Central memory CD8-positive, alpha-beta T cell (primary cell): Measurements from ENCODE around the gene RAD51B.

ENCODE experiments used
- ATAC-seq: fragments of 150-1000 bp; cut with Tn5 transposase; replicated peaks from 2 replicates; pipeline ENCODE4 v1.10.0; 2022; ENCODE audit warnings: mild to moderate bottlenecking, moderate FRiP score, moderate number of reproducible peaks; ENCODE audit not compliant: poor library complexity, severe bottlenecking; ENCODE audit errors: extremely low read depth
- DNase-seq, 2 donors: peaks; one replicate each; pipeline ENCODE4 v3.0.0; 2021; ENCODE audit warnings: low spot score in 2 of 2
- H3K27ac Mint-ChIP-seq: one replicate; pipeline ENCODE4 v1.8.0; 2022; ENCODE audit warnings: low read depth, mild to moderate bottlenecking, moderate library complexity, mixed read lengths
- H3K27me3 Mint-ChIP-seq: one replicate; pipeline ENCODE4 v1.8.0; 2022; ENCODE audit warnings: mixed read lengths
- H3K36me3 Mint-ChIP-seq: one replicate; pipeline ENCODE4 v1.8.0; 2022; ENCODE audit warnings: mild to moderate bottlenecking, moderate library complexity, mixed read lengths; ENCODE audit not compliant: insufficient read depth
- H3K4me1 Mint-ChIP-seq: one replicate; pipeline ENCODE4 v1.8.0; 2022; ENCODE audit warnings: mixed read lengths
- H3K4me3 Mint-ChIP-seq: one replicate; pipeline ENCODE4 v1.8.0; 2022; ENCODE audit warnings: mild to moderate bottlenecking, moderate library complexity, mixed read lengths
- H3K9me3 Mint-ChIP-seq: one replicate; pipeline ENCODE4 v1.8.0; 2022; ENCODE audit warnings: mixed read lengths

Gene RAD51B

DNA sequence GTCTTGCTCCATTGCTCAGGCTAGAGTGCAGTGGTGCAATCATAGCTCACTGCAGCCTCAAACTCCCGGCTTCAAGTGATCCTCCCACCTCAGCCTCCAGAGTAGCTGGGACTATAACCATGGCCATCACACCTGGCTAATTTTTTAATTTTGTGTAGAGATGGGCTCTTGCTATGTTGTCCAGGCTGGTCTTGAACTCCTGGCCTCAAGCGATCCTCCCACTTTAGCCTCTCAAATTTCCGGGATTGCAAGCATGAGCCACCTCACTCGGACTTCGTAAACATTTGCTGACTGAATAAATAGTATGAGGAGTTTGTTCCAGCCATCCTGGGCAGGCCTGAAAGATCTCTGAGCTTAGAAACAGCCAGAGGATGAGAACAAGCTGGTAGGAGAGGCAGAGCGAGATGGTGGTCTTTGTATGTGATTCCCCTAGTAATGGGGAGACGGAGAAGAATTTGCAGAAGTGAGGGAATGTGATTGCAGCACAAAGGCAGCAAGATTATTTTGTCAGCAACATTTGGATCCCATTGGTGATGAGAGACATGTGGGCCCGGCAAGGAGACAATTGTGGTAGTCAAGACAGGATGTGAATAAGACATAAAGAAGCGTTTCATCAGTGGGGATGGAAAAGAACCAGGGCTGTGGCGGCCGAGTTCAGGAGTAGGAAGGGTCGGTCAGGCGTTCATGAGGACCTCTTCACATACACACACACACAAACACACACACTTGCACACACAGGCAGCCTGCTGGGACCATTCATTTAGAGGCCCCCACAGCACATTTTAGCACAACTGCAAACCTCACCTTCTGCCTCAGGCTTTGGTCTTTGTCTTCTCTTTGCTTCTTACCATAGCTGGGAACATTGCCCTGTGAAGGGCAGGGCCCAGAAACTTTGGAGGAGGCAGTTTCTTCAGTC is 817.8 kb downstream of the RAD51B start:
- Mint-ChIP-seq H3K27me3 (no peaks in the 10 kb centered on the region), H3K36me3 (no peaks in the 10 kb centered on the region), H3K4me1 (no peaks in the 10 kb centered on the region), H3K9me3 (peaks cover 8% of the 10 kb centered on the region), H3K27ac (no peak overlapping the region), H3K4me3 (no peak overlapping the region)
- no peak for ATAC-seq
- DNase-seq = no peak

GRCh38 chr14:68638141-68638999 is 818.8 kb downstream of the RAD51B start:
- Mint-ChIP-seq H3K4me3 (no peak overlapping the region), H3K9me3 (peaks cover 8% of the 10 kb centered on the region), H3K36me3 (no peaks in the 10 kb centered on the region), H3K27me3 (no peaks in the 10 kb centered on the region), H3K27ac (no peak overlapping the region), H3K4me1 (no peaks in the 10 kb centered on the region)
- ATAC-seq = no peak
- DNase-seq = no peak

- no peaks in the 10 kb centered on the region for H3K36me3 Mint-ChIP-seq
- no peaks in the 10 kb centered on the region for H3K27me3 Mint-ChIP-seq
- H3K4me3 Mint-ChIP-seq = no peak overlapping the region
- DNase-seq (no peak), ATAC-seq (no peak)
- H3K4me1 Mint-ChIP-seq = no peaks in the 10 kb centered on the region
- H3K27ac Mint-ChIP-seq = no peak overlapping the region
- H3K9me3 Mint-ChIP-seq = peaks cover 8% of the 10 kb centered on the region
Observed at GRCh38 chr14:68639000-68639757, 819.6 kb downstream of the RAD51B start.

- H3K36me3 Mint-ChIP-seq = peaks cover 2% of the 10 kb centered on the region
Observed at GRCh38 chr14:68639758-68640574, 820.4 kb downstream of the RAD51B start.

GRCh38 chr14:68643673-68644072 is 824.1 kb downstream of the RAD51B start:
- ATAC-seq (no peak), DNase-seq (no peak)
- no peak overlapping the region for H3K4me3 Mint-ChIP-seq
- H3K27me3 Mint-ChIP-seq = no peaks in the 10 kb centered on the region
- no peaks in the 10 kb centered on the region for H3K4me1 Mint-ChIP-seq
- H3K9me3 Mint-ChIP-seq = peaks cover 8% of the 10 kb centered on the region
- H3K27ac Mint-ChIP-seq = no peak overlapping the region
- H3K36me3 Mint-ChIP-seq = peaks cover 2% of the 10 kb centered on the region

More at GRCh38 chr14:68639758-68640574, 820.4 kb downstream of the RAD51B start:
- Mint-ChIP-seq H3K4me3 (no peak overlapping the region), H3K4me1 (no peaks in the 10 kb centered on the region), H3K9me3 (peaks cover 8% of the 10 kb centered on the region), H3K27ac (no peak overlapping the region), H3K27me3 (no peaks in the 10 kb centered on the region)
- DNase-seq (no peak), ATAC-seq (no peak)

DNA sequence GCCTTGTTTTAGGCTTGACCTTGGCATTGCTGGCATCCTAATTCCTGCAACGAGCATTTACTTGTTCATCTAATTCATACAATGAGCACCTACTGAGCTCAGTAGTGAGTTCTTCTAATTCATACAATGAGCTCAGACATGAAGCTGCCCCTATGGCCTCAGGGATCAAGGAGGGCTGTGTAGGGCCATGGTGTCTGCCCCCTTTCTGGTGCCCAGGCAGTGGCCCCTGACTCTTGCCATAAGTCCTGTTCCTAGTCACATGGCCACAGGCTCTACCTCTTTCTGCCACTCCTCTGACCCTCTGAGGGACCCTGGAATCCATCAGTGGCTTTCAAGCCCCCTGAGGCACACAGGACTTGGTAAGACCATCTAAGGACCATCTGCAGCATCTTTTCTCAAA is 824.5 kb downstream of the RAD51B start:
- H3K4me1 Mint-ChIP-seq = no peaks in the 10 kb centered on the region

GRCh38 chr14:68645371-68645770 is 825.8 kb downstream of the RAD51B start:
- H3K4me1 Mint-ChIP-seq = no peaks in the 10 kb centered on the region
- peaks cover 6% of the 10 kb centered on the region for H3K9me3 Mint-ChIP-seq
- H3K27ac Mint-ChIP-seq = no peak overlapping the region
- DNase-seq = no peak
- ATAC-seq = no peak
- no peak overlapping the region for H3K4me3 Mint-ChIP-seq
- H3K27me3 Mint-ChIP-seq = no peaks in the 10 kb centered on the region
- H3K36me3 Mint-ChIP-seq = peaks cover 2% of the 10 kb centered on the region

More for the DNA sequence above, 824.5 kb downstream of the RAD51B start:
- Mint-ChIP-seq H3K27ac (no peak overlapping the region), H3K36me3 (peaks cover 2% of the 10 kb centered on the region), H3K27me3 (no peaks in the 10 kb centered on the region), H3K9me3 (peaks cover 8% of the 10 kb centered on the region), H3K4me3 (no peak overlapping the region)
- DNase-seq (no peak), ATAC-seq (no peak)

- H3K9me3 Mint-ChIP-seq = no peaks in the 10 kb centered on the region
- no peak for DNase-seq
- H3K27ac Mint-ChIP-seq = no peak overlapping the region
- H3K36me3 Mint-ChIP-seq = peaks cover under 1% of the 10 kb centered on the region
- no peak overlapping the region for H3K4me3 Mint-ChIP-seq
- H3K27me3 Mint-ChIP-seq = no peaks in the 10 kb centered on the region
- H3K4me1 Mint-ChIP-seq = peaks cover 5% of the 10 kb centered on the region
- ATAC-seq = no peak
Observed at GRCh38 chr14:68649476-68650189, 830.1 kb downstream of the RAD51B start.

GRCh38 chr14:68650404-68650994 is 830.9 kb downstream of the RAD51B start:
- Mint-ChIP-seq H3K27ac (no peak overlapping the region), H3K4me1 (peaks cover 10% of the 10 kb centered on the region), H3K27me3 (no peaks in the 10 kb centered on the region), H3K4me3 (no peak overlapping the region), H3K36me3 (no peaks in the 10 kb centered on the region), H3K9me3 (no peaks in the 10 kb centered on the region)
- no peak for DNase-seq
- no peak for ATAC-seq

DNA sequence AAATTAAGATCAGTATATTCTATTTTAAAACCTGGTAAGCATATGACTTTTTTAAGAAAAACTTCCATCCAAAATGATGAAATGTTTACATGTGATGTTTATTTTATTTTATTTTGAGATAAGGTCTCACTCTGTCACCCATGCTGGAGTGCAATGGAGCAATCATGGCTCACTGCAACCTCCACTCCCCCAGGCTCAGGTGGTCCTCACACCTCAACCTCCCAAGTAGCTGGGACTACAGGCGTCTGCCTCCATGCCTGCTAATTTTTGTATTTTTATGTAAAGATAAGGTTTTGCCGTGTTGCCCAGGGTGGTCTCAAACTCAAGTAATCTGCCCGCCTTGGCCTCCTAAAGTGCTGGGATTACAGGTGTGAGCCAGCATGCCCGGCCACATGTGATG is 831.5 kb downstream of the RAD51B start:
- ATAC-seq (no peak), DNase-seq (no peak)
- H3K4me1 Mint-ChIP-seq = peaks cover 11% of the 10 kb centered on the region
- no peaks in the 10 kb centered on the region for H3K9me3 Mint-ChIP-seq
- H3K36me3 Mint-ChIP-seq = no peaks in the 10 kb centered on the region
- H3K27ac Mint-ChIP-seq = no peak overlapping the region
- H3K4me3 Mint-ChIP-seq = no peak overlapping the region
- H3K27me3 Mint-ChIP-seq = no peaks in the 10 kb centered on the region
